Mesendoderm (in vitro differentiated cells): Measurements from ENCODE around the gene CCSER1.

Experiments
- DNase-seq: peaks from one replicate; pipeline ENCODE4 v3.0.0; 2013
- H2AK5ac ChIP-seq: 2 replicates; pipeline ENCODE4 v1.6.1; 2013; ENCODE audit warnings: low read length, inconsistent platforms
- H2BK120ac ChIP-seq: 2 replicates; pipeline ENCODE4 v1.6.1; 2013; ENCODE audit warnings: low read depth, mild to moderate bottlenecking, low read length, moderate library complexity, mixed read lengths
- H2BK15ac ChIP-seq: replicated peaks from 2 replicates; pipeline ENCODE4 v1.6.1; 2013; ENCODE audit warnings: low read depth, mild to moderate bottlenecking, moderate library complexity
- H2BK5ac ChIP-seq: 2 replicates; pipeline ENCODE4 v1.6.1; 2013; ENCODE audit warnings: low read length, inconsistent platforms
- H3K18ac ChIP-seq: 2 replicates; pipeline ENCODE4 v1.6.1; 2013; ENCODE audit warnings: mild to moderate bottlenecking, low read length, mixed read lengths
- H3K23ac ChIP-seq: one replicate; pipeline ENCODE4 v1.6.1; 2013; ENCODE audit warnings: low read length
- H3K27ac ChIP-seq: 2 replicates; pipeline ENCODE4 v1.5.1; 2013; ENCODE audit warnings: low read depth, mild to moderate bottlenecking, inconsistent platforms, low read length, moderate library complexity
- H3K27me3 ChIP-seq: 2 replicates; pipeline ENCODE4 v1.6.1; 2013; ENCODE audit warnings: low read length, control low read depth, mild to moderate bottlenecking, inconsistent platforms; ENCODE audit not compliant: insufficient read depth, poor library complexity
- H3K36me3 ChIP-seq: 2 replicates; pipeline ENCODE4 v1.6.1; 2013; ENCODE audit warnings: low read length, inconsistent platforms; ENCODE audit not compliant: control insufficient read depth, insufficient read depth
- H3K4ac ChIP-seq: one replicate; pipeline ENCODE4 v1.6.1; 2013; ENCODE audit warnings: low read depth, mild to moderate bottlenecking, low read length, moderate library complexity
- H3K4me1 ChIP-seq: 2 replicates; pipeline ENCODE4 v1.6.1; 2013; ENCODE audit warnings: low read depth, low read length, inconsistent platforms; ENCODE audit not compliant: control insufficient read depth
- H3K4me2 ChIP-seq: 2 replicates; pipeline ENCODE4 v1.6.1; 2013; ENCODE audit warnings: low read length
- H3K4me3 ChIP-seq: 2 replicates; pipeline ENCODE4 v1.5.1; 2013; ENCODE audit warnings: mild to moderate bottlenecking, low read length
- H3K56ac ChIP-seq: one replicate; pipeline ENCODE4 v1.6.1; 2013; ENCODE audit warnings: low read length
- H3K79me1 ChIP-seq: 2 replicates; pipeline ENCODE4 v1.6.1; 2013; ENCODE audit warnings: low read length, inconsistent platforms
- H3K79me2 ChIP-seq: 2 replicates; pipeline ENCODE4 v1.6.1; 2013; ENCODE audit warnings: mild to moderate bottlenecking, low read length; ENCODE audit not compliant: control insufficient read depth, insufficient read depth
- H3K9ac ChIP-seq: 2 replicates; pipeline ENCODE4 v1.6.1; 2013; ENCODE audit warnings: low read length, inconsistent platforms
- H4K5ac ChIP-seq: one replicate; pipeline ENCODE4 v1.6.1; 2013; ENCODE audit warnings: low read length
- H4K8ac ChIP-seq: one replicate; pipeline ENCODE4 v1.6.1; 2013; ENCODE audit warnings: low read depth, mild to moderate bottlenecking, control low read depth, low read length, moderate library complexity
- WGBS: extraction: QIAGEN DNeasy Blood & Tissue Kit; methylation state at CpG from one replicate; pipeline ENCODE4 v1.1.7; 2013; ENCODE audit warnings: low lambda C conversion rate, missing lambda C conversion rate; ENCODE audit not compliant: insufficient coverage; ENCODE audit errors: extremely low coverage; 5-methylcytosine and 5-hydroxymethylcytosine counted together

CCSER1 gene

GRCh38 chr4:90084277-90084966 is 42.8 kb upstream of the CCSER1 start:
- Histone ChIP-seq H3K4me2 (no peak overlapping the region), H3K79me1 (no peaks in the 10 kb centered on the region), H3K9ac (no peak overlapping the region), H3K27me3 (no peaks in the 10 kb centered on the region), H3K79me2 (no peaks in the 10 kb centered on the region), H3K56ac (no peak overlapping the region), H3K36me3 (no peaks in the 10 kb centered on the region), H3K4me1 (peaks cover 2% of the 10 kb centered on the region), H4K5ac (no peak overlapping the region), H2BK15ac (no peak overlapping the region), H2BK5ac (no peak overlapping the region), H2BK120ac (no peak overlapping the region), H2AK5ac (no peak overlapping the region), H4K8ac (no peak overlapping the region), H3K23ac (no peak overlapping the region), H3K4me3 (no peak overlapping the region), H3K18ac (no peak overlapping the region), H3K27ac (no peak overlapping the region), H3K4ac (no peak overlapping the region)
- WGBS, result no CpG with 5 or more reads among the region's 3 CpGs
- DNase-seq, result no peak

GRCh38 chr4:90084967-90085295 is 42.3 kb upstream of the CCSER1 start:
- H2BK120ac ChIP-seq, result no peak overlapping the region
- H3K56ac ChIP-seq, result no peak overlapping the region
- no peak overlapping the region for H3K27ac ChIP-seq
- H3K4me3 ChIP-seq, result no peak overlapping the region
- H3K4me2 ChIP-seq, result no peak overlapping the region
- H3K23ac ChIP-seq, result no peak overlapping the region
- no peak overlapping the region for H2AK5ac ChIP-seq
- H3K18ac ChIP-seq, result no peak overlapping the region
- H3K27me3 ChIP-seq, result no peaks in the 10 kb centered on the region
- no peaks in the 10 kb centered on the region for H3K79me1 ChIP-seq
- DNase-seq, result no peak
- no peaks in the 10 kb centered on the region for H3K36me3 ChIP-seq
- no peak overlapping the region for H3K4ac ChIP-seq
- H2BK5ac ChIP-seq, result no peak overlapping the region
- no peaks in the 10 kb centered on the region for H3K79me2 ChIP-seq
- peaks cover 2% of the 10 kb centered on the region for H3K4me1 ChIP-seq
- H4K5ac ChIP-seq, result no peak overlapping the region
- H3K9ac ChIP-seq, result no peak overlapping the region
- no peak overlapping the region for H4K8ac ChIP-seq
- no peak overlapping the region for H2BK15ac ChIP-seq
- no CpG with 5 or more reads among the region's 5 CpGs for WGBS

GRCh38 chr4:90093526-90093925 is 33.7 kb upstream of the CCSER1 start:
- H3K27me3 ChIP-seq, result no peaks in the 10 kb centered on the region
- H3K23ac ChIP-seq, result no peak overlapping the region
- no peak overlapping the region for H4K5ac ChIP-seq
- no peaks in the 10 kb centered on the region for H3K4me1 ChIP-seq
- no peak overlapping the region for H3K4me3 ChIP-seq
- H4K8ac ChIP-seq, result no peak overlapping the region
- H3K79me1 ChIP-seq, result no peaks in the 10 kb centered on the region
- no peak overlapping the region for H3K27ac ChIP-seq
- H2BK15ac ChIP-seq, result no peak overlapping the region
- no peaks in the 10 kb centered on the region for H3K79me2 ChIP-seq
- no peaks in the 10 kb centered on the region for H3K36me3 ChIP-seq
- H3K18ac ChIP-seq, result no peak overlapping the region
- H3K4me2 ChIP-seq, result no peak overlapping the region
- H3K9ac ChIP-seq, result no peak overlapping the region
- no peak overlapping the region for H3K56ac ChIP-seq
- no peak overlapping the region for H2AK5ac ChIP-seq
- H2BK120ac ChIP-seq, result no peak overlapping the region
- no peak overlapping the region for H2BK5ac ChIP-seq
- no peak for DNase-seq
- no CpG with 5 or more reads among the region's 2 CpGs for WGBS
- no peak overlapping the region for H3K4ac ChIP-seq

GRCh38 chr4:90095000-90095399 is 32.2 kb upstream of the CCSER1 start:
- Histone ChIP-seq H3K36me3 (no peaks in the 10 kb centered on the region), H3K4me1 (no peaks in the 10 kb centered on the region), H3K27ac (no peak overlapping the region), H2BK5ac (no peak overlapping the region), H2BK120ac (no peak overlapping the region), H3K18ac (no peak overlapping the region), H3K23ac (no peak overlapping the region), H3K9ac (no peak overlapping the region), H3K27me3 (no peaks in the 10 kb centered on the region), H3K79me1 (no peaks in the 10 kb centered on the region), H3K79me2 (no peaks in the 10 kb centered on the region), H4K8ac (no peak overlapping the region), H3K4ac (no peak overlapping the region), H2BK15ac (no peak overlapping the region), H3K56ac (no peak overlapping the region), H3K4me2 (no peak overlapping the region), H4K5ac (no peak overlapping the region), H3K4me3 (no peak overlapping the region), H2AK5ac (no peak overlapping the region)
- DNase-seq, result no peak
- no CpG with 5 or more reads among the region's 1 CpG for WGBS

- no peak overlapping the region for H3K18ac ChIP-seq
- no peak overlapping the region for H3K56ac ChIP-seq
- no peak overlapping the region for H2AK5ac ChIP-seq
- no peak overlapping the region for H3K9ac ChIP-seq
- H3K4me3 ChIP-seq, result no peak overlapping the region
- H4K8ac ChIP-seq, result no peak overlapping the region
- DNase-seq, result no peak
- H3K79me2 ChIP-seq, result no peaks in the 10 kb centered on the region
- no peaks in the 10 kb centered on the region for H3K27me3 ChIP-seq
- no peaks in the 10 kb centered on the region for H3K36me3 ChIP-seq
- H2BK5ac ChIP-seq, result no peak overlapping the region
- no peak overlapping the region for H3K4ac ChIP-seq
- H2BK120ac ChIP-seq, result no peak overlapping the region
- H3K23ac ChIP-seq, result no peak overlapping the region
- no peak overlapping the region for H2BK15ac ChIP-seq
- no peak overlapping the region for H4K5ac ChIP-seq
- H3K79me1 ChIP-seq, result no peaks in the 10 kb centered on the region
- no CpG with 5 or more reads among the region's 3 CpGs for WGBS
- no peak overlapping the region for H3K27ac ChIP-seq
- no peak overlapping the region for H3K4me2 ChIP-seq
- H3K4me1 ChIP-seq, result no peaks in the 10 kb centered on the region
These were observed 27.4 kb upstream of the CCSER1 start for GRCh38 chr4:90099812-90100211.

- Histone ChIP-seq H3K27me3 (no peaks in the 10 kb centered on the region), H2BK5ac (no peak overlapping the region), H3K56ac (no peak overlapping the region), H4K5ac (no peak overlapping the region), H3K27ac (no peak overlapping the region), H2AK5ac (no peak overlapping the region), H2BK120ac (no peak overlapping the region), H3K36me3 (no peaks in the 10 kb centered on the region), H3K23ac (no peak overlapping the region), H2BK15ac (no peak overlapping the region), H3K79me2 (no peaks in the 10 kb centered on the region), H4K8ac (no peak overlapping the region), H3K4me3 (no peak overlapping the region), H3K4me2 (no peak overlapping the region), H3K4ac (no peak overlapping the region), H3K18ac (no peak overlapping the region), H3K4me1 (no peaks in the 10 kb centered on the region), H3K9ac (no peak overlapping the region), H3K79me1 (no peaks in the 10 kb centered on the region)
- WGBS, result no CpG with 5 or more reads among the region's 3 CpGs
- peak; percentile 60 for DNase-seq
These were observed 23.2 kb upstream of the CCSER1 start for GRCh38 chr4:90103991-90104390.
